Muscle layer of duodenum (tissue), 2 donors: ENCODE data around the gene UCKL1.
"Not testable (repeated sequence)": the region's sequence is repeated elsewhere in the genome, so short reads cannot be mapped to it uniquely, and the experiment has no call there.

Experiments used
- H3K27ac ChIP-seq: one replicate; pipeline ENCODE4 v1.7.0; 2013; ENCODE audit warnings: mild to moderate bottlenecking, low read length
- H3K27me3 ChIP-seq: one replicate; pipeline ENCODE4 v1.7.0; 2013; ENCODE audit warnings: low read depth, mild to moderate bottlenecking, control low read depth, low read length
- H3K36me3 ChIP-seq, 2 donors: one replicate each; pipeline ENCODE4 v1.7.0; 2013; ENCODE audit warnings: low read length in 2 of 2, control low read depth in 1 of 2, mild to moderate bottlenecking in 1 of 2; ENCODE audit not compliant: insufficient read depth in 2 of 2, control insufficient read depth in 1 of 2
- H3K4me1 ChIP-seq, 2 donors: one replicate each; pipeline ENCODE4 v1.7.0; 2013; ENCODE audit warnings: low read length in 2 of 2, mild to moderate bottlenecking in 2 of 2, control low read depth in 1 of 2, moderate library complexity in 1 of 2; ENCODE audit not compliant: insufficient read depth in 2 of 2, control insufficient read depth in 1 of 2
- H3K4me3 ChIP-seq, 2 donors: one replicate each; pipeline ENCODE4 v1.7.0; 2013; ENCODE audit warnings: low read length in 2 of 2, low read depth in 1 of 2, mild to moderate bottlenecking in 1 of 2
- H3K9me3 ChIP-seq, 2 donors: one replicate each; pipeline ENCODE4 v1.7.0; 2013; ENCODE audit warnings: low read length in 2 of 2, control low read depth in 1 of 2, mild to moderate bottlenecking in 1 of 2; ENCODE audit not compliant: control insufficient read depth in 1 of 2
- donor health status: healthy.

UCKL1 gene

GRCh38 chr20:63924241-63924640, 32.0 kb downstream of the UCKL1 start:
- H3K27ac ChIP-seq, result no peak overlapping the region
- no peaks in the 10 kb centered on the region for H3K27me3 ChIP-seq
- H3K4me3 ChIP-seq, result no peak overlapping the region
- H3K36me3 ChIP-seq, result peaks cover 13 to 24% of the 10 kb centered on the region in 2 donors
- H3K9me3 ChIP-seq, result no peaks in the 10 kb centered on the region
- no peaks in the 10 kb centered on the region for H3K4me1 ChIP-seq

GRCh38 chr20:63923651-63924050, 32.6 kb downstream of the UCKL1 start:
- Histone ChIP-seq H3K27me3 (no peaks in the 10 kb centered on the region), H3K4me3 (no peak overlapping the region), H3K4me1 (no peaks in the 10 kb centered on the region), H3K36me3 (peaks cover 8 to 23% of the 10 kb centered on the region in 2 donors), H3K9me3 (no peaks in the 10 kb centered on the region), H3K27ac (no peak overlapping the region)

GRCh38 chr20:63920226-63920625, 36.0 kb downstream of the UCKL1 start:
- no peaks in the 10 kb centered on the region for H3K9me3 ChIP-seq
- H3K36me3 ChIP-seq, result peaks cover 3 to 17% of the 10 kb centered on the region in 2 donors
- H3K27ac ChIP-seq, result no peak overlapping the region
- no peaks in the 10 kb centered on the region for H3K27me3 ChIP-seq
- H3K4me3 ChIP-seq, result no peak overlapping the region
- no peaks in the 10 kb centered on the region for H3K4me1 ChIP-seq

- Histone ChIP-seq H3K27ac (no peak overlapping the region), H3K4me1 (no peaks in the 10 kb centered on the region), H3K4me3 (no peak overlapping the region), H3K27me3 (no peaks in the 10 kb centered on the region), H3K9me3 (no peaks in the 10 kb centered on the region), H3K36me3 (peaks cover 3 to 17% of the 10 kb centered on the region in 2 donors)
Observed at GRCh38 chr20:63919130-63919529, 37.1 kb downstream of the UCKL1 start.

- H3K36me3 ChIP-seq, result peaks cover 3 to 17% of the 10 kb centered on the region in 2 donors
- H3K4me1 ChIP-seq, result no peaks in the 10 kb centered on the region
- no peak overlapping the region for H3K27ac ChIP-seq
- no peaks in the 10 kb centered on the region for H3K27me3 ChIP-seq
- H3K9me3 ChIP-seq, result no peaks in the 10 kb centered on the region
- H3K4me3 ChIP-seq, result no peak overlapping the region
Observed at GRCh38 chr20:63917811-63918210, 38.4 kb downstream of the UCKL1 start.

- H3K27ac ChIP-seq, H3K27me3 ChIP-seq: not testable (repeated sequence)
Observed at GRCh38 chr20:63916371-63916939, 39.8 kb downstream of the UCKL1 start.

GRCh38 chr20:63915471-63915870, 40.7 kb downstream of the UCKL1 start:
- H3K4me3 ChIP-seq, result no peak overlapping the region
- H3K36me3 ChIP-seq, result peaks cover 3 to 17% of the 10 kb centered on the region in 2 donors
- H3K9me3 ChIP-seq, result no peaks in the 10 kb centered on the region
- no peaks in the 10 kb centered on the region for H3K4me1 ChIP-seq
- no peaks in the 10 kb centered on the region for H3K27me3 ChIP-seq
- no peak overlapping the region for H3K27ac ChIP-seq

More at GRCh38 chr20:63916371-63916939, 39.8 kb downstream of the UCKL1 start:
- H3K36me3 ChIP-seq, result peaks cover 3 to 17% of the 10 kb centered on the region in 2 donors
- not testable (repeated sequence) for H3K9me3 ChIP-seq, H3K4me1 ChIP-seq, H3K4me3 ChIP-seq

GRCh38 chr20:63913768-63914167, 42.4 kb downstream of the UCKL1 start:
- Histone ChIP-seq H3K27me3 (no peaks in the 10 kb centered on the region), H3K27ac (no peak overlapping the region), H3K4me3 (no peak overlapping the region), H3K4me1 (peaks cover 0 to 5% of the 10 kb centered on the region in 2 donors), H3K9me3 (no peaks in the 10 kb centered on the region), H3K36me3 (peaks cover 3 to 6% of the 10 kb centered on the region in 2 donors)

- Histone ChIP-seq H3K27ac (no peak overlapping the region), H3K4me1 (peaks cover 5 to 6% of the 10 kb centered on the region in 2 donors), H3K36me3 (no peaks in the 10 kb centered on the region), H3K9me3 (no peaks in the 10 kb centered on the region), H3K27me3 (no peaks in the 10 kb centered on the region), H3K4me3 (no peak overlapping the region)
Observed at GRCh38 chr20:63911176-63911575, 45.0 kb downstream of the UCKL1 start.

- Histone ChIP-seq H3K36me3 (no peaks in the 10 kb centered on the region), H3K9me3 (no peaks in the 10 kb centered on the region), H3K4me3 (no peak overlapping the region), H3K4me1 (peaks cover 5 to 6% of the 10 kb centered on the region in 2 donors), H3K27ac (no peak overlapping the region), H3K27me3 (no peaks in the 10 kb centered on the region)
Observed at GRCh38 chr20:63908008-63908682, 48.1 kb downstream of the UCKL1 start.

- Histone ChIP-seq H3K27ac (no peak overlapping the region), H3K4me3 (no peak overlapping the region), H3K36me3 (no peaks in the 10 kb centered on the region), H3K27me3 (no peaks in the 10 kb centered on the region), H3K4me1 (peaks cover 3 to 6% of the 10 kb centered on the region in 2 donors), H3K9me3 (no peaks in the 10 kb centered on the region)
Observed at GRCh38 chr20:63903796-63904561, 52.2 kb downstream of the UCKL1 start.
